GM12875 (cell line): ENCODE results near the gene FRY.

Experiments
- H3K4me3 ChIP-seq: one replicate; pipeline ENCODE4 v1.5.1; 2011; ENCODE audit warnings: low read depth, low read length, control low read depth
- TF ChIP-seq, protein P1 (sequence below): IDR thresholded peaks from 2 replicates; pipeline ENCODE4 v1.5.1; 2011; ENCODE audit warnings: low read depth, mild to moderate bottlenecking, control low read depth, inconsistent platforms, low read length, moderate library complexity, borderline replicate concordance; ENCODE audit not compliant: insufficient read depth

FRY gene

DNA sequence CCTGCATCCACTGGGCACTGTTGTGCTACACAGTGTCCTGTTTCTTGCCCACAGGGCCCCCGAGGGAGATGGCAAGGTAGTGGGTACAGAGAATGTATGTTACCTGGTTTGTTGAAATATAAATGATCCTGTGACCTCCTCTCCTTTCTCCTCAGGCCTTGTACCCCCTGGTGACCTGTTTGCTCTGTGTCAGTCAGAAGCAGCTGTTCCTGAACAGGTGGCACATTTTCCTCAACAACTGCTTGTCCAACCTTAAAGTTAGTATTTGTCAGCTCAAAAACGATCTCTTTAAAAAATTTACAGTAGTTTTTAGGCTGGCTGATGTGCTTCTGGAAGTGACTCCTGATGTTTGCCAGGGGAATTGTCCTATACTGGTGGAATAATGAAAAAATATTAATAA is 105.1 kb downstream of the FRY start:
- H3K4me3 ChIP-seq, result no peak overlapping the region
- TF ChIP-seq, protein P1, sequence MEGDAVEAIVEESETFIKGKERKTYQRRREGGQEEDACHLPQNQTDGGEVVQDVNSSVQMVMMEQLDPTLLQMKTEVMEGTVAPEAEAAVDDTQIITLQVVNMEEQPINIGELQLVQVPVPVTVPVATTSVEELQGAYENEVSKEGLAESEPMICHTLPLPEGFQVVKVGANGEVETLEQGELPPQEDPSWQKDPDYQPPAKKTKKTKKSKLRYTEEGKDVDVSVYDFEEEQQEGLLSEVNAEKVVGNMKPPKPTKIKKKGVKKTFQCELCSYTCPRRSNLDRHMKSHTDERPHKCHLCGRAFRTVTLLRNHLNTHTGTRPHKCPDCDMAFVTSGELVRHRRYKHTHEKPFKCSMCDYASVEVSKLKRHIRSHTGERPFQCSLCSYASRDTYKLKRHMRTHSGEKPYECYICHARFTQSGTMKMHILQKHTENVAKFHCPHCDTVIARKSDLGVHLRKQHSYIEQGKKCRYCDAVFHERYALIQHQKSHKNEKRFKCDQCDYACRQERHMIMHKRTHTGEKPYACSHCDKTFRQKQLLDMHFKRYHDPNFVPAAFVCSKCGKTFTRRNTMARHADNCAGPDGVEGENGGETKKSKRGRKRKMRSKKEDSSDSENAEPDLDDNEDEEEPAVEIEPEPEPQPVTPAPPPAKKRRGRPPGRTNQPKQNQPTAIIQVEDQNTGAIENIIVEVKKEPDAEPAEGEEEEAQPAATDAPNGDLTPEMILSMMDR, result no peak

DNA sequence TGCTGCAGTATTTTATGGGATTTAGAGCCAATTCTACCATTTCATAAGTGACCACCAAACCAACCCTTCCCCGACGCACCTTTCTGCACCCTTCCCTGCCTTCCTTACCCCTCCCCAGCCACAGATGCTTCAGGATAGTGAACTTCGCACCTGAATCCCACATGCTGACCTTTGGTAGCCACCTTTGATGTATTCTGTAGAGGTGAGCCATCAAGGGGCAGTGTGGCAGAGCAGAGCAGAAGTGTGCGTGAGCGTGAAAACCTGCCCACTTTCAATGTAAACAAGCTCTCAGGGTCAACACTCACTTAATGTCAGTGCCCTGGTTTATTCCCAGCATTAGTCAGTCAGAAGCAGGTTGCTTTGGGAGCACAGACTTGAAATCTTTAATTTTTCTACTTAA is 107.7 kb downstream of the FRY start:
- TF ChIP-seq, protein P1, result no peak
- no peak overlapping the region for H3K4me3 ChIP-seq

DNA sequence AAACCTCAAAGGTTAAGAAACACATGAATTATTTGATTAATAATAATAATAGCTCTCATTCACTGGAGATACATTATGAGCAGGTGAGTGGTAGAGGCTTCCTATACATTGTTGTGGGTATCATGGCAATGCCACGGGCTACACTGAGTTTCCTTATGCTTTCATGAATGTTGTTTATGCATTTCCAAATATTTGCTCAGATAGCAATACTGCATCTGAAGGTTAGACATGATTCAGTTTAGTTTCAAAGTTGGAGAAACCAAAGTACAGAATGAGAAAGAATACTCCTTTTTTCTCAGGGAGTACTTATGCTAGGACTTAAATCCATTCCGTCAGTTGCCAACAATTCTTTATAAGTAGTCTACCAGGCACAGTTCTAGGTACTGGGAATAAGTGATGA is 108.5 kb downstream of the FRY start:
- TF ChIP-seq, protein P1, result no peak

DNA sequence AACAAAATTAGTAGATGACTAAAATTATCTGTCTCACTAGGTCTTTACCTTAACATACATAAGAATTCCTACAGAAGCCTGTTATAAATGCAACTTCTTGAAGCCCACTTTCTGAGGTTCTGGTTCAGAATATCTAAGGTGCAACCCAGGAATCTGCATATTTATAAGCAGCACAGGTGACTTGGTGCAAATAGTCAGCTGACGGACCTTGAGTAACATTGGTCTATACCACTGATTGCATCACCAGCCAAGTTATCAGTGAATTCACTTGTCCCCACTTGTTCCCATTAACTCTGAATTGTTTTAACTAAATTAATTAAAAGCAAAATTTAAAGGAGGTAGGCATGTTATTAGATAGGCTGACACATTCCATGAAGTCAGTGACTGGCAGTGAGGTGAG is 109.9 kb downstream of the FRY start:
- TF ChIP-seq, protein P1, result no peak
- no peak overlapping the region for H3K4me3 ChIP-seq

More for the DNA sequence above, 108.5 kb downstream of the FRY start:
- H3K4me3 ChIP-seq, result no peak overlapping the region

DNA sequence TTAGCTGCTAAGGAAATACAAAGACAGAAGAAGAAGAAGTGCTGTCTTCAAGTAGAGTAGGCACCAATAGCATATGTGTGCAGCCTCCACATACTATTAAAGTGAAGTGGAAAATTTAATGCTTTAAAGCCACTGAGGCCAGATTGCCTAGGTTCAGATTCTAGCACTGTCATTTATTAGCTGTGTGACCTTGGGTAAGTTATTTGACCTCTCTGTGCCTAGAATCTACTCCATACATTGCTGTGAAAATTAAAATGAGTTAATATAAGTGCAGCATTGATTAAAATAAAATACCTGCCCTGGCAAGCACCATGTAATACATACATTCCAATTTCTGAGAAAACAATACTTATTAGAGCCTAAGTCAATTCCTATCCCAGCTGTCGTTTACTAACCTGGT is 110.5 kb downstream of the FRY start:
- H3K4me3 ChIP-seq, result no peak overlapping the region
- TF ChIP-seq, protein P1, result no peak

DNA sequence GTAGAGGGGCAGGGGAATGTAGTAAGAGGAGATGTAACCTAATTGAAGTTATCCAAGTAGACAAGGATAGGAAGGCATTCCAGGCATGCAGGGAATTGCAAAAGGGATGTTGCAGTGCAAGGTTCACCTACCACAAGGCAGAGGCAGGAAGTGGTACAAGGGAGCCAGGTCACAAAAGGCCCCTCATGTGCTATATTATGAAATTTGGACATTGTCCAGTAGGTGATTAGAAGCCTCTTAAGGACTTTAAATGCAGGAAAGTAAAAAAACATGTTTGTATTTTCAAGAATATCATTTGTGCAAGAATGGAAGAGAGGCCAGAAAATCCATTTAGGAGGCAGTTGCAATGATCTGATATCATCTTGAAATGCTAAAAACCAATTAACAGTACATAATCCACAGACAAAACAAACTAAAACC is 111.4 kb downstream of the FRY start:
- TF ChIP-seq, protein P1, result no peak
- no peak overlapping the region for H3K4me3 ChIP-seq

DNA sequence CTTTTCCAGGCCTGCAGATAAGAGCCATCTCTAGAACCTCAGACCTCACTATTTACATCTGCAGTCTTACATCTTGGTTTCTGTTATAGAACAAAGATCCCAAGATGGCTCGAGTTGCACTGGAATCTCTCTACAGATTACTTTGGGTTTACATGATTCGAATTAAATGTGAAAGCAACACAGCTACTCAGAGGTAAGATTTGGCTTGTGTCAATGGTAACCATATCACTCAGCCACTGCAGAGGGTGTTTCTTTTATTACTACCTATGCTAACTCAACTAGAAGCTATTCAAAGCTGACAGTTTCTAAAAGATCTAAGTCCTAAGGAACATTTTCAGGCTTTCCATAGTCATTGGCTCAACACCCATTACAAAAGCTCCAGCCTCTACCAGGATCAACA is 115.6 kb downstream of the FRY start:
- TF ChIP-seq, protein P1, result no peak
- H3K4me3 ChIP-seq, result no peak overlapping the region
